ENCODE measurements around the gene IER5L.
"Not testable (repeated sequence)": the region's sequence is repeated elsewhere in the genome, so short reads cannot be mapped to it uniquely, and the experiment has no call there.

IER5L gene

GRCh38 chr9:129198319-129199043, 20.4 kb upstream of the IER5L start:
- Histone ChIP-seq H3K27me3 (ENCODE audit: control insufficient read depth, insufficient read depth, low read length) (no peaks in the 10 kb centered on the region), H3K4me3 (ENCODE audit: low read depth, low read length) (no peak overlapping the region), H3K9ac (no peak overlapping the region), H3K4me2 (ENCODE audit: low read length) (no peak overlapping the region), H2AFZ (no peak overlapping the region), H3K79me2 (no peaks in the 10 kb centered on the region), H3K4me1 (no peaks in the 10 kb centered on the region), H3K27ac (no peak overlapping the region), H3K36me3 (ENCODE audit: control insufficient read depth, insufficient read depth, low read length) (no peaks in the 10 kb centered on the region), H3K9me3 (ENCODE audit: control insufficient read depth, low read length) (no peaks in the 10 kb centered on the region)
- TF ChIP-seq, protein P1, sequence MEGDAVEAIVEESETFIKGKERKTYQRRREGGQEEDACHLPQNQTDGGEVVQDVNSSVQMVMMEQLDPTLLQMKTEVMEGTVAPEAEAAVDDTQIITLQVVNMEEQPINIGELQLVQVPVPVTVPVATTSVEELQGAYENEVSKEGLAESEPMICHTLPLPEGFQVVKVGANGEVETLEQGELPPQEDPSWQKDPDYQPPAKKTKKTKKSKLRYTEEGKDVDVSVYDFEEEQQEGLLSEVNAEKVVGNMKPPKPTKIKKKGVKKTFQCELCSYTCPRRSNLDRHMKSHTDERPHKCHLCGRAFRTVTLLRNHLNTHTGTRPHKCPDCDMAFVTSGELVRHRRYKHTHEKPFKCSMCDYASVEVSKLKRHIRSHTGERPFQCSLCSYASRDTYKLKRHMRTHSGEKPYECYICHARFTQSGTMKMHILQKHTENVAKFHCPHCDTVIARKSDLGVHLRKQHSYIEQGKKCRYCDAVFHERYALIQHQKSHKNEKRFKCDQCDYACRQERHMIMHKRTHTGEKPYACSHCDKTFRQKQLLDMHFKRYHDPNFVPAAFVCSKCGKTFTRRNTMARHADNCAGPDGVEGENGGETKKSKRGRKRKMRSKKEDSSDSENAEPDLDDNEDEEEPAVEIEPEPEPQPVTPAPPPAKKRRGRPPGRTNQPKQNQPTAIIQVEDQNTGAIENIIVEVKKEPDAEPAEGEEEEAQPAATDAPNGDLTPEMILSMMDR (IDR thresholded peaks at IDR 0.05) = no peak

GRCh38 chr9:129197978-129198318, 19.9 kb upstream of the IER5L start:
- Histone ChIP-seq H3K4me3 (ENCODE audit: low read depth, low read length) (no peak overlapping the region), H3K79me2 (no peaks in the 10 kb centered on the region), H3K9me3 (ENCODE audit: control insufficient read depth, low read length) (no peaks in the 10 kb centered on the region), H3K4me1 (no peaks in the 10 kb centered on the region), H3K27ac (no peak overlapping the region), H3K36me3 (ENCODE audit: control insufficient read depth, insufficient read depth, low read length) (no peaks in the 10 kb centered on the region), H3K27me3 (ENCODE audit: control insufficient read depth, insufficient read depth, low read length) (no peaks in the 10 kb centered on the region), H3K9ac (no peak overlapping the region), H2AFZ (no peak overlapping the region), H3K4me2 (ENCODE audit: low read length) (no peak overlapping the region)
- TF ChIP-seq, protein P1 (IDR thresholded peaks at IDR 0.05) = no peak

GRCh38 chr9:129197045-129197444, 19.0 kb upstream of the IER5L start:
- H3K9me3 ChIP-seq (ENCODE audit: control insufficient read depth, low read length); H3K4me3 ChIP-seq (ENCODE audit: low read depth, low read length); H3K4me1 ChIP-seq; H3K27me3 ChIP-seq (ENCODE audit: control insufficient read depth, insufficient read depth, low read length); H3K79me2 ChIP-seq; H2AFZ ChIP-seq; H3K27ac ChIP-seq; H3K9ac ChIP-seq; H3K4me2 ChIP-seq (ENCODE audit: low read length); H3K36me3 ChIP-seq (ENCODE audit: control insufficient read depth, insufficient read depth, low read length): not testable (repeated sequence)

DNA sequence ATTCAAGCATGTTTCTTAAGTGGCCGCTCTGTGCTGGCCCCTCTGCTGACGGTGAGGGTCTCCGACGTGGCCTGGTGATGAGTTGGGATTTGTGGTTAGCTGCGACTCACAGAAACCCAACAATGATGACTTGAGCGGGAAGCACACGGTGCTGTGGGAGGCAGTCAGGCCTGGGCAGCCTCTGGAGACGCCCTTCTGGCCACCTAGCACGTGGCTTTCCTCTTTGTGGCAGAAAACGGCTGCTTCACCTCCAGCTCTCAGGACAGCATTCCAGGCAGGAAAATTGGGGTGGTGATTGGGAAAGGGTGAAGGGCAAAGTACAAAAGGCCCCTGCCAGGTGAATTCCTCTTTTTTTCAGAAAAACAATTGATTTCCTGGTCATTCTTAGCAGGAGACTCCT, 17.5 kb upstream of the IER5L start:
- Histone ChIP-seq H3K9me3 (ENCODE audit: control insufficient read depth, low read length) (no peaks in the 10 kb centered on the region), H2AFZ (no peak overlapping the region), H3K27me3 (ENCODE audit: control insufficient read depth, insufficient read depth, low read length) (no peaks in the 10 kb centered on the region), H3K27ac (no peak overlapping the region), H3K4me3 (ENCODE audit: low read depth, low read length) (no peak overlapping the region), H3K79me2 (no peaks in the 10 kb centered on the region), H3K4me2 (ENCODE audit: low read length) (no peak overlapping the region), H3K36me3 (ENCODE audit: control insufficient read depth, insufficient read depth, low read length) (no peaks in the 10 kb centered on the region), H3K9ac (no peak overlapping the region), H3K4me1 (no peaks in the 10 kb centered on the region)
- TF ChIP-seq, protein P1 (IDR thresholded peaks at IDR 0.05) = no peak

DNA sequence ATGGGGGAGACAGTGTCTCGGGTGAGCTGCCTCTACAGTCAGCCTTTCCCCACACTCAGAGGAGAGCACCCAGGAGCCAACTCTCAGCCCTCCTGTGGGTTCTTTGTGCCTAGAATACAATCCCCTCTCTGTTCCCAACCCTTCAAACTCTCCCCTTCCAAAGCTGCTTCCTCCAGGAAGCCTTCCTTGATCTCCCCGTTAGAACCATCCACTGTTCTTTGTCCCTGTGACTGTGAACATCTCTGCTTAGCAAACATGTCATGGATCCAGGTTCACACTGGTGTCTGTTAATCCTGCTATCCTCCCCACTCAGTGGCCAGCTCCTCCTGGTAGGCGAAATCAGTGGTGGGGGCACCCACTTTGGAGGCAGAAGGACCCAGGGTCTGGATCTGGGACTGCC, 16.2 kb upstream of the IER5L start:
- no peaks in the 10 kb centered on the region for H3K36me3 ChIP-seq (ENCODE audit: control insufficient read depth, insufficient read depth, low read length)
- H3K27ac ChIP-seq = no peak overlapping the region
- no peak overlapping the region for H3K4me3 ChIP-seq (ENCODE audit: low read depth, low read length)
- H3K79me2 ChIP-seq = no peaks in the 10 kb centered on the region
- no peak overlapping the region for H3K9ac ChIP-seq
- no peaks in the 10 kb centered on the region for H3K27me3 ChIP-seq (ENCODE audit: control insufficient read depth, insufficient read depth, low read length)
- no peaks in the 10 kb centered on the region for H3K9me3 ChIP-seq (ENCODE audit: control insufficient read depth, low read length)
- H2AFZ ChIP-seq = no peak overlapping the region
- TF ChIP-seq, protein P1 (IDR thresholded peaks at IDR 0.05) = no peak
- no peak overlapping the region for H3K4me2 ChIP-seq (ENCODE audit: low read length)
- H3K4me1 ChIP-seq = no peaks in the 10 kb centered on the region

Measured in parathyroid adenoma (tissue), 2 donors.